ENCODE results near the gene TRIM65.

TRIM65 gene, protein sequence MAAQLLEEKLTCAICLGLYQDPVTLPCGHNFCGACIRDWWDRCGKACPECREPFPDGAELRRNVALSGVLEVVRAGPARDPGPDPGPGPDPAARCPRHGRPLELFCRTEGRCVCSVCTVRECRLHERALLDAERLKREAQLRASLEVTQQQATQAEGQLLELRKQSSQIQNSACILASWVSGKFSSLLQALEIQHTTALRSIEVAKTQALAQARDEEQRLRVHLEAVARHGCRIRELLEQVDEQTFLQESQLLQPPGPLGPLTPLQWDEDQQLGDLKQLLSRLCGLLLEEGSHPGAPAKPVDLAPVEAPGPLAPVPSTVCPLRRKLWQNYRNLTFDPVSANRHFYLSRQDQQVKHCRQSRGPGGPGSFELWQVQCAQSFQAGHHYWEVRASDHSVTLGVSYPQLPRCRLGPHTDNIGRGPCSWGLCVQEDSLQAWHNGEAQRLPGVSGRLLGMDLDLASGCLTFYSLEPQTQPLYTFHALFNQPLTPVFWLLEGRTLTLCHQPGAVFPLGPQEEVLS

DNA sequence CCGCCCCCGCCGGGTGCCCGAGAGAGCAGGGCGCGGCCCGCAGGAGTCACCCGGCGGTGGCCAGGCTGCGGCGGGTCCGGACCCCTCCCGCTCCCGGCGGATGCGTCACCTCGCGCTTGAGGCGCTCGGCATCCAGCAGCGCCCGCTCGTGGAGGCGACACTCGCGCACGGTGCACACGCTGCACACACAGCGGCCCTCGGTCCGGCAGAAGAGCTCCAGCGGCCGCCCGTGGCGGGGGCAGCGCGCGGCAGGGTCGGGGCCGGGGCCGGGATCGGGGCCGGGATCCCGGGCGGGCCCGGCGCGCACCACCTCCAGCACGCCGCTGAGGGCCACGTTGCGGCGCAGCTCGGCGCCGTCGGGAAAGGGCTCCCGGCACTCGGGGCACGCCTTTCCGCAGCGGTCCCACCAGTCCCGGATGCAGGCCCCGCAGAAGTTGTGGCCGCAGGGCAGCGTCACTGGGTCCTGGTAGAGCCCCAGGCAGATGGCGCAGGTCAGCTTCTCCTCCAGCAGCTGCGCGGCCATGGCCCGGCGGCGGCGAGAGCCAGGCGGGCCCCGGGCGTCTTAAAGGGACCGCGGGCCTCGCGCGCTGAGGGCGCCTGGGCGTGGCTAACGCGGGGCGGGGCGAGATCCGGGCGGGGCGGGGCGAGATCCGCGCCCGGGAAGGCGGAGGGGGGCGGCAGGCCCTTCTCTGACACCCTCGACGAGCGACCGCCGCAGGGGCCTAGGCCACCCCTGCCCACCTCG, at the start of gene TRIM65:
TRIM65 (minus strand) TSS at position 537 of the 745 bp plus-strand sequence; CDS start at position 523, 14 bp downstream.
- peak; percentile 96 for DNase-seq (ENCODE audit: low spot score)
- TF ChIP-seq, protein P1, sequence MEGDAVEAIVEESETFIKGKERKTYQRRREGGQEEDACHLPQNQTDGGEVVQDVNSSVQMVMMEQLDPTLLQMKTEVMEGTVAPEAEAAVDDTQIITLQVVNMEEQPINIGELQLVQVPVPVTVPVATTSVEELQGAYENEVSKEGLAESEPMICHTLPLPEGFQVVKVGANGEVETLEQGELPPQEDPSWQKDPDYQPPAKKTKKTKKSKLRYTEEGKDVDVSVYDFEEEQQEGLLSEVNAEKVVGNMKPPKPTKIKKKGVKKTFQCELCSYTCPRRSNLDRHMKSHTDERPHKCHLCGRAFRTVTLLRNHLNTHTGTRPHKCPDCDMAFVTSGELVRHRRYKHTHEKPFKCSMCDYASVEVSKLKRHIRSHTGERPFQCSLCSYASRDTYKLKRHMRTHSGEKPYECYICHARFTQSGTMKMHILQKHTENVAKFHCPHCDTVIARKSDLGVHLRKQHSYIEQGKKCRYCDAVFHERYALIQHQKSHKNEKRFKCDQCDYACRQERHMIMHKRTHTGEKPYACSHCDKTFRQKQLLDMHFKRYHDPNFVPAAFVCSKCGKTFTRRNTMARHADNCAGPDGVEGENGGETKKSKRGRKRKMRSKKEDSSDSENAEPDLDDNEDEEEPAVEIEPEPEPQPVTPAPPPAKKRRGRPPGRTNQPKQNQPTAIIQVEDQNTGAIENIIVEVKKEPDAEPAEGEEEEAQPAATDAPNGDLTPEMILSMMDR (IDR thresholded peaks at IDR 0.05; ENCODE audit: extremely low read depth, missing control alignments) = peak; percentile 45

DNA sequence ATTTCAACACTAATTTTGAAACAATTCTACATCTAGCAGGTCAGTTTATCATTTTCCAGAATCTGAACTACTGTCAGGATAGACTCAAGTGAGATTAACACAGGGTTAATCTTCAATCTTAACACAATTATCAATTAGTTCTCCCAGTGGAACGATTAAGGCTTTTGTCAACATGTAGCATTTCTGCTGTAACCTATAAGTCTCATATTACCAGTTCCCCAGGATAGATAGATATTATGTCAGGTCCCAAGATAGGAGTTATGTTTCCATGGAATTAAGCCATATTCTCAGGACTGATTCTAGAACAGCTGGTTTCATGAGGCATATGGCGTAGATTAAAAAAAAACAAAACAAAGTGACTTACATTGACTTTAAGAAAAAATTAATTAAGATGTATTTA, 48.5 kb upstream of the TRIM65 start:
- TF ChIP-seq, protein P1 (IDR thresholded peaks at IDR 0.05; ENCODE audit: extremely low read depth, missing control alignments) = no peak
- no peak for DNase-seq (ENCODE audit: low spot score)

DNA sequence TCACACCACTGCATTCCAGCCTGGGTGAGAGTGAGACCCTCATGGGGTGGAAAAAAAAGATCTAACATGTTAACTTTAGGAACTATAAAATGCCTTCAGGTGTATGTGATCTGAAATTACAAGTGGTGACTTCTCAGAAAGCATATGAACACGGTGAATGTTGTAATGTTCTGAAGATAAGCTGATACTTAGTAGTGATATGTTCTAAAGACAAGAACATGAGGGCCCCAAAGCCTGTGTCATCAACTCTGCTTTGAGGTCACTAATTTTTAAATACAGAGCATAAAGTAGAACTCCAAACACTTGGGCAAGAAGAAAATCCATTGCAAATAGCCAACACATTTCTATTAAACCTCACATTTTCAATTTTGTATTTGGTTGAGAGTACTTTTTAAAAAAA, 46.7 kb upstream of the TRIM65 start:
- DNase-seq (ENCODE audit: low spot score) = no peak
- TF ChIP-seq, protein P1 (IDR thresholded peaks at IDR 0.05; ENCODE audit: extremely low read depth, missing control alignments) = no peak

DNA sequence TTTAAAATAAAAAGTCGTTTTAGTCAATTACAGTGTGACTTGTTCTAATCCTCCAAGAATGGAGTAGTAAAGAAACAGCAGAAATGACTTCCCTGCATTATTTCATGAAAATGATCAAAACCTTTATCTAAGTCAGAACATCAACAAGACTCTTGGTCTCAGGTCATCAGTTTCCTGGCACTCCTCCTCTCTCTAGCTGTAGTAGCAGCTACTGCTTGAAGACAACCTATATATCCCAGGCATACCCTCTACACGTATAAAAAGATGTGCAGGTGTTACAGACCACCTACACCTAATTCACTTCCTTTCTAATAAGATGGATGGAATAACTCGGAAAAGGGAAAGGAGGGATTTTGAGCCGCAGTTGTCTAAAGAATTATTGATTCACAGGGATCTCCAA, 45.7 kb upstream of the TRIM65 start:
- TF ChIP-seq, protein P1 (IDR thresholded peaks at IDR 0.05; ENCODE audit: extremely low read depth, missing control alignments) = no peak
- DNase-seq (ENCODE audit: low spot score) = no peak

DNA sequence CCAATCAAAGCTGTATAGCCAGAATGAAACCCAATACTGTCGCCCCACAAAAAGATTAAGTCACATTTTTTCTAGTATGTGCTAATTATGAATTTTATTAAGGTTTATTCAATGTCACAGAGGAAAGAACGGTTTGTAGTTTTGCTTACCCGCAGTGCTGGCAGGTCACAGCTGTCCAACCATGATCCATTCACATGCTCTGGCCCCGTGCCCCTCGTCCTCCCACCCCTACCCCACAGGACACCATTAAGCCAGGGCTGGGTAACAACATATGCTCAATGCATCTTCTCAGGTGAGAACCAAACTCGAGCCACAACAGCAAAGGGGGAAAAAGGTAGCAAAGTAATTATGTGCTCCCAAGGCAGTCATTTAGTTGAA, 44.7 kb upstream of the TRIM65 start:
- TF ChIP-seq, protein P1 (IDR thresholded peaks at IDR 0.05; ENCODE audit: extremely low read depth, missing control alignments) = no peak
- no peak for DNase-seq (ENCODE audit: low spot score)

DNA sequence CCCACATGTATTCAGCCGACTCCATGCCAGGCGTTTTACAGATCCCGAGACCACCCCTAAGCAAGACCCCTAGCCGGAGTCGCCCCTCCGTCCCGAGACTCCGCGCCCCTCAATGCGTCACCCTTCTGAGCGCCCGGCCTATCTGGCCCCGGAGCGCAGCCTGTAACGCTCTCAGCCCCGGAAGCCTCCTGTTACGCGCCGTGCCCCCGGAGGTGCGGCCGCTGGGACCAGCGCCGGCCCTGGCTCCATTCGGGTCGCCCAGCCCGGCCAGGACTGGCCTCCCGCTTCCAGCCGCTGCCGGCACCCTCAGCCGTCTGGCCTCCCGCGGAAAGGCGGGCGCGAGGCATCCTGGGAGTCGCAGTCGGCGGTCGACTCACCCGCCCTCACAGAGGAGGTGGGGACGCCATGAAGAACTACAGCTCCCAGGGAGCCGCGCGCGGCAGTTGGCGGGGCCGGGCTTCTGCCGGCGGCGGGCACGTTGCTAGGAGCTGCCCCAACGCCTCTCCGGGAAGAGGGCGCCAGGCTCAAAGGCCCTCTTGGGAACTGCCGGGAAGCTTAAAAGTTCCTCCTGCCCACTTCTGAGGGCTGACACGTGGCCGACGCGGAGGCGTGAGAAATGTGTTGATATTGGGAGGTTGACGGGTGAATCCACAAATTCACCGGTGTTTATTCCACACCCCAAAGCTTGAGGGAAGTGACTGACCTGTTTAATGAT, 44.1 kb upstream of the TRIM65 start, which contains the start of gene FBF1:
FBF1 (minus strand) TSS at position 316 of the 715 bp plus-strand sequence. CDS start 2,893 bp downstream, outside the sequence.
- DNase-seq (ENCODE audit: low spot score) = peak; percentile 98
- TF ChIP-seq, protein P1 (IDR thresholded peaks at IDR 0.05; ENCODE audit: extremely low read depth, missing control alignments) = no peak

Data from GM20000 (cell line).